ENCODE results near the gene ITIH1. TPM values are rescaled to one million over a fixed set of nuclear protein-coding genes. Genes with fewer than 3 reads are reported as not detected.

Gene ITIH1
- total and polyA plus RNA-seq, 2 experiments from 2014 or later = not detected

DNA sequence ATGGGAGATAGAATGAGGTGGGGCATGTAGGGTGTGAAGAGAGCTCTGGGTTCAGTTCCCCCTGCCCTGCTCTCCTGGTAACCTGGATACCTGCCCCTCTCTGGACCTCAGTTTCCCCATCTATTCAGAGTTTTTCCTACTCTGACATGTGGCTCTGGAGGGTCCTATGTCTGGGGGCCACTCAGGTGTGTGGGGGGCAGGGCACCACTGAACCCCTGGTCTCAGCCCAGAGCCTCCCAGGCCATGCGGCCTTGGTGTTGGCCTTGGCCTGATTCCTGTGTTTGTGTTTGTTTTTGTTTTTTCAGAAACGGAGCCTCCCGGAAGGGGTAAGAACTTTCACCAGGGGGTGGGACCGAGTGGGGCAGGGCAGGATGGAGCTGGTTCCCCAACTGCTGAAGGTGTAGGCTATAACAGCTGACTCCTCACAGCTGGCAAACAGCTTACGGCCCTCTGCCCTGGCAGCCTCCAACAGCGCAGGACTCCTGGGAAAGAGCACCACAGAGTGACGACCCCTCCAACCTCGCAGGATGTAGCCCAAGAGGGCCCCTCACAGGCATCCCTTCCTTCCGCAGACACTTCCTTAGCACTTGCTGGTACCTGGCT is 18.0 kb downstream of the ITIH1 start:
- Histone ChIP-seq H3K27me3 (ENCODE audit: insufficient read depth) (no peaks in the 10 kb centered on the region), H2AFZ (no peak overlapping the region), H3K9me2 (ENCODE audit: insufficient read depth) (no peaks in the 10 kb centered on the region), H3K4me3 (no peak overlapping the region), H3K36me3 (ENCODE audit: insufficient read depth) (no peaks in the 10 kb centered on the region), H4K20me1 (replicated peaks; ENCODE audit: insufficient read depth) (no peaks in the 10 kb centered on the region), H3F3A (replicated peaks; ENCODE audit: low read depth) (no peaks in the 10 kb centered on the region), H3K27ac (ENCODE audit: low read depth) (no peak overlapping the region), H3K4me1 (ENCODE audit: insufficient read depth) (no peaks in the 10 kb centered on the region), H3K4me2 (no peak overlapping the region), H3K79me2 (replicated peaks; ENCODE audit: insufficient read depth) (no peaks in the 10 kb centered on the region)
- no peak for DNase-seq (ENCODE audit: low spot score)
- no peak overlapping the region for H3K27ac Mint-ChIP-seq
- H3K9me3 Mint-ChIP-seq = no peaks in the 10 kb centered on the region
- H3K27me3 Mint-ChIP-seq (ENCODE audit: insufficient read depth, low read depth, poor library complexity) = peaks cover 17% of the 10 kb centered on the region
- TF ChIP-seq EZH2phosphoT487 (IDR thresholded peaks at IDR 0.05; ENCODE audit: unreplicated experiment) (no peak), CREB1 (CRISPR knock-in tag; IDR thresholded peaks at IDR 0.05; ENCODE audit: low read depth) (no peak), NANOG (IDR thresholded peaks at IDR 0.05; ENCODE audit: borderline replicate concordance) (no peak), POLR2AphosphoS5 (IDR thresholded peaks at IDR 0.05; ENCODE audit: low read depth) (no peak), JUNB (IDR thresholded peaks at IDR 0.05; ENCODE audit: unreplicated experiment) (no peak), ZNF114 (CRISPR knock-in tag; IDR thresholded peaks at IDR 0.05) (no peak), STAT1 (IDR thresholded peaks at IDR 0.05; ENCODE audit: unreplicated experiment) (no peak), EZH2 (IDR thresholded peaks at IDR 0.05; ENCODE audit: low read depth, unreplicated experiment) (no peak)
- TF ChIP-seq, protein P1, sequence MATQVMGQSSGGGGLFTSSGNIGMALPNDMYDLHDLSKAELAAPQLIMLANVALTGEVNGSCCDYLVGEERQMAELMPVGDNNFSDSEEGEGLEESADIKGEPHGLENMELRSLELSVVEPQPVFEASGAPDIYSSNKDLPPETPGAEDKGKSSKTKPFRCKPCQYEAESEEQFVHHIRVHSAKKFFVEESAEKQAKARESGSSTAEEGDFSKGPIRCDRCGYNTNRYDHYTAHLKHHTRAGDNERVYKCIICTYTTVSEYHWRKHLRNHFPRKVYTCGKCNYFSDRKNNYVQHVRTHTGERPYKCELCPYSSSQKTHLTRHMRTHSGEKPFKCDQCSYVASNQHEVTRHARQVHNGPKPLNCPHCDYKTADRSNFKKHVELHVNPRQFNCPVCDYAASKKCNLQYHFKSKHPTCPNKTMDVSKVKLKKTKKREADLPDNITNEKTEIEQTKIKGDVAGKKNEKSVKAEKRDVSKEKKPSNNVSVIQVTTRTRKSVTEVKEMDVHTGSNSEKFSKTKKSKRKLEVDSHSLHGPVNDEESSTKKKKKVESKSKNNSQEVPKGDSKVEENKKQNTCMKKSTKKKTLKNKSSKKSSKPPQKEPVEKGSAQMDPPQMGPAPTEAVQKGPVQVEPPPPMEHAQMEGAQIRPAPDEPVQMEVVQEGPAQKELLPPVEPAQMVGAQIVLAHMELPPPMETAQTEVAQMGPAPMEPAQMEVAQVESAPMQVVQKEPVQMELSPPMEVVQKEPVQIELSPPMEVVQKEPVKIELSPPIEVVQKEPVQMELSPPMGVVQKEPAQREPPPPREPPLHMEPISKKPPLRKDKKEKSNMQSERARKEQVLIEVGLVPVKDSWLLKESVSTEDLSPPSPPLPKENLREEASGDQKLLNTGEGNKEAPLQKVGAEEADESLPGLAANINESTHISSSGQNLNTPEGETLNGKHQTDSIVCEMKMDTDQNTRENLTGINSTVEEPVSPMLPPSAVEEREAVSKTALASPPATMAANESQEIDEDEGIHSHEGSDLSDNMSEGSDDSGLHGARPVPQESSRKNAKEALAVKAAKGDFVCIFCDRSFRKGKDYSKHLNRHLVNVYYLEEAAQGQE (IDR thresholded peaks at IDR 0.05; ENCODE audit: unreplicated experiment) = no peak
- TF ChIP-seq, protein P2, sequence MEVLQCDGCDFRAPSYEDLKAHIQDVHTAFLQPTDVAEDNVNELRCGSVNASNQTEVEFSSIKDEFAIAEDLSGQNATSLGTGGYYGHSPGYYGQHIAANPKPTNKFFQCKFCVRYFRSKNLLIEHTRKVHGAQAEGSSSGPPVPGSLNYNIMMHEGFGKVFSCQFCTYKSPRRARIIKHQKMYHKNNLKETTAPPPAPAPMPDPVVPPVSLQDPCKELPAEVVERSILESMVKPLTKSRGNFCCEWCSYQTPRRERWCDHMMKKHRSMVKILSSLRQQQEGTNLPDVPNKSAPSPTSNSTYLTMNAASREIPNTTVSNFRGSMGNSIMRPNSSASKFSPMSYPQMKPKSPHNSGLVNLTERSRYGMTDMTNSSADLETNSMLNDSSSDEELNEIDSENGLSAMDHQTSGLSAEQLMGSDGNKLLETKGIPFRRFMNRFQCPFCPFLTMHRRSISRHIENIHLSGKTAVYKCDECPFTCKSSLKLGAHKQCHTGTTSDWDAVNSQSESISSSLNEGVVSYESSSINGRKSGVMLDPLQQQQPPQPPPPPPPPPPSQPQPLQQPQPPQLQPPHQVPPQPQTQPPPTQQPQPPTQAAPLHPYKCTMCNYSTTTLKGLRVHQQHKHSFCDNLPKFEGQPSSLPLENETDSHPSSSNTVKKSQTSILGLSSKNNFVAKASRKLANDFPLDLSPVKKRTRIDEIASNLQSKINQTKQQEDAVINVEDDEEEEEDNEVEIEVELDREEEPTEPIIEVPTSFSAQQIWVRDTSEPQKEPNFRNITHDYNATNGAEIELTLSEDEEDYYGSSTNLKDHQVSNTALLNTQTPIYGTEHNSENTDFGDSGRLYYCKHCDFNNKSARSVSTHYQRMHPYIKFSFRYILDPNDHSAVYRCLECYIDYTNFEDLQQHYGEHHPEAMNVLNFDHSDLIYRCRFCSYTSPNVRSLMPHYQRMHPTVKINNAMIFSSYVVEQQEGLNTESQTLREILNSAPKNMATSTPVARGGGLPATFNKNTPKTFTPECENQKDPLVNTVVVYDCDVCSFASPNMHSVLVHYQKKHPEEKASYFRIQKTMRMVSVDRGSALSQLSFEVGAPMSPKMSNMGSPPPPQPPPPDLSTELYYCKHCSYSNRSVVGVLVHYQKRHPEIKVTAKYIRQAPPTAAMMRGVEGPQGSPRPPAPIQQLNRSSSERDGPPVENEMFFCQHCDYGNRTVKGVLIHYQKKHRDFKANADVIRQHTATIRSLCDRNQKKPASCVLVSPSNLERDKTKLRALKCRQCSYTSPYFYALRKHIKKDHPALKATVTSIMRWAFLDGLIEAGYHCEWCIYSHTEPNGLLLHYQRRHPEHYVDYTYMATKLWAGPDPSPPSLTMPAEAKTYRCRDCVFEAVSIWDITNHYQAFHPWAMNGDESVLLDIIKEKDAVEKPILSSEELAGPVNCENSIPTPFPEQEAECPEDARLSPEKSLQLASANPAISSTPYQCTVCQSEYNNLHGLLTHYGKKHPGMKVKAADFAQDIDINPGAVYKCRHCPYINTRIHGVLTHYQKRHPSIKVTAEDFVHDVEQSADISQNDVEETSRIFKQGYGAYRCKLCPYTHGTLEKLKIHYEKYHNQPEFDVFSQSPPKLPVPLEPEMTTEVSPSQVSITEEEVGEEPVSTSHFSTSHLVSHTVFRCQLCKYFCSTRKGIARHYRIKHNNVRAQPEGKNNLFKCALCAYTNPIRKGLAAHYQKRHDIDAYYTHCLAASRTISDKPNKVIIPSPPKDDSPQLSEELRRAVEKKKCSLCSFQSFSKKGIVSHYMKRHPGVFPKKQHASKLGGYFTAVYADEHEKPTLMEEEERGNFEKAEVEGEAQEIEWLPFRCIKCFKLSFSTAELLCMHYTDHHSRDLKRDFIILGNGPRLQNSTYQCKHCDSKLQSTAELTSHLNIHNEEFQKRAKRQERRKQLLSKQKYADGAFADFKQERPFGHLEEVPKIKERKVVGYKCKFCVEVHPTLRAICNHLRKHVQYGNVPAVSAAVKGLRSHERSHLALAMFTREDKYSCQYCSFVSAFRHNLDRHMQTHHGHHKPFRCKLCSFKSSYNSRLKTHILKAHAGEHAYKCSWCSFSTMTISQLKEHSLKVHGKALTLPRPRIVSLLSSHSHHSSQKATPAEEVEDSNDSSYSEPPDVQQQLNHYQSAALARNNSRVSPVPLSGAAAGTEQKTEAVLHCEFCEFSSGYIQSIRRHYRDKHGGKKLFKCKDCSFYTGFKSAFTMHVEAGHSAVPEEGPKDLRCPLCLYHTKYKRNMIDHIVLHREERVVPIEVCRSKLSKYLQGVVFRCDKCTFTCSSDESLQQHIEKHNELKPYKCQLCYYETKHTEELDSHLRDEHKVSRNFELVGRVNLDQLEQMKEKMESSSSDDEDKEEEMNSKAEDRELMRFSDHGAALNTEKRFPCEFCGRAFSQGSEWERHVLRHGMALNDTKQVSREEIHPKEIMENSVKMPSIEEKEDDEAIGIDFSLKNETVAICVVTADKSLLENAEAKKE (CRISPR knock-in tag; IDR thresholded peaks at IDR 0.05) = no peak
- TF ChIP-seq, protein P3, sequence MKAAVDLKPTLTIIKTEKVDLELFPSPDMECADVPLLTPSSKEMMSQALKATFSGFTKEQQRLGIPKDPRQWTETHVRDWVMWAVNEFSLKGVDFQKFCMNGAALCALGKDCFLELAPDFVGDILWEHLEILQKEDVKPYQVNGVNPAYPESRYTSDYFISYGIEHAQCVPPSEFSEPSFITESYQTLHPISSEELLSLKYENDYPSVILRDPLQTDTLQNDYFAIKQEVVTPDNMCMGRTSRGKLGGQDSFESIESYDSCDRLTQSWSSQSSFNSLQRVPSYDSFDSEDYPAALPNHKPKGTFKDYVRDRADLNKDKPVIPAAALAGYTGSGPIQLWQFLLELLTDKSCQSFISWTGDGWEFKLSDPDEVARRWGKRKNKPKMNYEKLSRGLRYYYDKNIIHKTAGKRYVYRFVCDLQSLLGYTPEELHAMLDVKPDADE (IDR thresholded peaks at IDR 0.05) = no peak
- TF ChIP-seq, protein P4, sequence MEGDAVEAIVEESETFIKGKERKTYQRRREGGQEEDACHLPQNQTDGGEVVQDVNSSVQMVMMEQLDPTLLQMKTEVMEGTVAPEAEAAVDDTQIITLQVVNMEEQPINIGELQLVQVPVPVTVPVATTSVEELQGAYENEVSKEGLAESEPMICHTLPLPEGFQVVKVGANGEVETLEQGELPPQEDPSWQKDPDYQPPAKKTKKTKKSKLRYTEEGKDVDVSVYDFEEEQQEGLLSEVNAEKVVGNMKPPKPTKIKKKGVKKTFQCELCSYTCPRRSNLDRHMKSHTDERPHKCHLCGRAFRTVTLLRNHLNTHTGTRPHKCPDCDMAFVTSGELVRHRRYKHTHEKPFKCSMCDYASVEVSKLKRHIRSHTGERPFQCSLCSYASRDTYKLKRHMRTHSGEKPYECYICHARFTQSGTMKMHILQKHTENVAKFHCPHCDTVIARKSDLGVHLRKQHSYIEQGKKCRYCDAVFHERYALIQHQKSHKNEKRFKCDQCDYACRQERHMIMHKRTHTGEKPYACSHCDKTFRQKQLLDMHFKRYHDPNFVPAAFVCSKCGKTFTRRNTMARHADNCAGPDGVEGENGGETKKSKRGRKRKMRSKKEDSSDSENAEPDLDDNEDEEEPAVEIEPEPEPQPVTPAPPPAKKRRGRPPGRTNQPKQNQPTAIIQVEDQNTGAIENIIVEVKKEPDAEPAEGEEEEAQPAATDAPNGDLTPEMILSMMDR (conservative IDR thresholded peaks at IDR 0.05; ENCODE audit: low read depth in 2 of 2) = no peak
- H3K4me3 Mint-ChIP-seq = no peak overlapping the region
- H3K4me1 Mint-ChIP-seq = no peaks in the 10 kb centered on the region
- no peak for ATAC-seq
- H3K36me3 Mint-ChIP-seq (ENCODE audit: low read depth) = no peaks in the 10 kb centered on the region; the same call in 2 of the 3 replicates
